Measurements from ENCODE around the gene CYP4V2. TPM values are rescaled to one million over a fixed set of nuclear protein-coding genes. Genes with fewer than 3 reads are reported as not detected.

Gene CYP4V2
- polyA plus RNA-seq (2013, experiment 1 of 2), result 1.4 TPM
- polyA plus RNA-seq (2013, experiment 2 of 2), result 1.8 TPM

DNA sequence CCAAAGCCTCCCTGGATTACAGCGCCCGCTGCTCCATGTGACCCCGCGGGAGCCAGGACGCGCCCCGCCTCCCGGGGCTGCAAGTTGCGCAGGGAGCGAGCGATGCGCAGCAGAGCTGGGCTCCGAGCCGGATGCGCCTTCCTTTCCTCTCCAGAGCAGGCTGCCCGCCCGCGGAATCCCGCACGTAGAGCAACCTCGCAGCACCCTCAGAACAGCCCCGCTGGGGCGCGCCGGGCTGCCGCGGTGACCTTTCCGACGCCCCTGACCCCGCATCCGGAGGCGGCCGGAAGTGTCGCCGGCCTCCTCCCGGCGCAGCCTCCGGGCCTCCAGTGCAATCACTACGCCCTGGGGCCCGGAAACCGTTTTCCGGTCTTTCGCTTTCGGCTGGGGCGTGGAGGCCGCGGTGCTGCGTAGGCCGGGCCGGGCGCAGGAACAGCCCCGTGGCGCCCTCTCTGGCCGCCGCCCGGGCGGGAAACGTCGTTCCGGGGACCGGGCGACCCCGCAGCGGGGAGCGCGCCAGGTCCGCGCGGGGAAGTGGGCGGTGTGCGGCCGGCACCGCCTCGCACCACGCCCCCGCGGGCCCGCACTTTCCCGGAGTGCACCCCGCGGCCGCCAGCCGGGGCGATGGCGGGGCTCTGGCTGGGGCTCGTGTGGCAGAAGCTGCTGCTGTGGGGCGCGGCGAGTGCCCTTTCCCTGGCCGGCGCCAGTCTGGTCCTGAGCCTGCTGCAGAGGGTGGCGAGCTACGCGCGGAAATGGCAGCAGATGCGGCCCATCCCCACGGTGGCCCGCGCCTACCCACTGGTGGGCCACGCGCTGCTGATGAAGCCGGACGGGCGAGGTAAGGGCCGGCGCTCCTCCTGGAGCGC is at the start of gene CYP4V2:
Gene CYP4V2, plus strand, starts transcription at position 368 of the 866 bp plus-strand sequence. Its CDS starts 257 bp downstream, at position 625.
- Histone ChIP-seq H3K27ac (ENCODE audit: low read depth, low read length) (peak within 1 kb of the TSS; percentile 93), H3K27me3 (ENCODE audit: insufficient read depth, low read length) (no peaks in the 10 kb centered on the region), H3K36me3 (ENCODE audit: insufficient read depth, low read length) (no peaks in the 10 kb centered on the region), H3K4me3 (ENCODE audit: low read length) (peak within 1 kb of the TSS; percentile 78), H3K9ac (ENCODE audit: low read depth, low read length) (peak within 1 kb of the TSS; percentile 82), H3K4me1 (ENCODE audit: insufficient read depth, low read length) (peaks cover 22% of the 10 kb centered on the region), H3K9me3 (ENCODE audit: insufficient read depth, low read depth, low read length) (no peaks in the 10 kb centered on the region)
- under 1% methylated on average over 107 of the region's 107 CpGs for WGBS

DNA sequence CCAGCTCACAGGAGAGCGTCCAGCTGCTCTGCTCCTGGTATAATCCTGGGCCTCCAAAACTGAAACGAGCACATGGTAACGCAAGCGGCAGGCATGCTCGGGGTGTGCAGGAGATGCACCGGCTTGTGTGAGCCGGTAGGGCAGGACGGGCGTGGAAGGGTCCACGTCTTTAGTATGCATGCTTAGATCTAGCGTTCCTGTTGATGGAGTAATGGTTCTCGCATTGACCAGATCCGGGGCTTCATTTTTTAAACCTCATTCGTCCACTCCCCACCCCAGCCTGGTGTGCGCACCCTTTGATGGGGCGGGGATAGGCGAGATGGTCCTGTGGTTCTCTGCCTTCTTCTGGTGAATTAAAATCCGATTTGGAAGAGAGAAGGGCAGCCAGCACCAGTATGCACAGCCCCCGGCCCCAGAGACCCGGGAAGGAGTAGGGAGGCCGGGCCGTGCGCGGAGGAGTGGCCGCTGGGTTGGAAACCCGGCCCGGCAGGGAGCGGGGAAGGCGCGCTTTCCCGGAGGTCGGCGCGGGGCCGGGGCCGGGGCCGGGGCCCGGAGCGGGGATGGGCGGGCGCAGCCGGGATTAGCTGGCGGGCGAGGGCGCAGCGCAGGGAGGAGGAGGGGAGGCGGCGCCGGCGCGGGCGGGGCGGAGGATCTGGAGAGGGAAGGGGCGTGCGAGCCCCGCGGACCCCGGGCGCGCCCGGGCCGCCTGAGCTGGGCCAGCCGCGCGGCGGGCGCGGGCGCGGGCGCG is 47.0 kb upstream of the CYP4V2 start:
- 3% methylated on average over 70 of the region's 72 CpGs for WGBS
- H3K27ac ChIP-seq (ENCODE audit: low read depth, low read length), result peak overlapping the region; percentile 7; the same call in 1 of the 2 replicates

DNA sequence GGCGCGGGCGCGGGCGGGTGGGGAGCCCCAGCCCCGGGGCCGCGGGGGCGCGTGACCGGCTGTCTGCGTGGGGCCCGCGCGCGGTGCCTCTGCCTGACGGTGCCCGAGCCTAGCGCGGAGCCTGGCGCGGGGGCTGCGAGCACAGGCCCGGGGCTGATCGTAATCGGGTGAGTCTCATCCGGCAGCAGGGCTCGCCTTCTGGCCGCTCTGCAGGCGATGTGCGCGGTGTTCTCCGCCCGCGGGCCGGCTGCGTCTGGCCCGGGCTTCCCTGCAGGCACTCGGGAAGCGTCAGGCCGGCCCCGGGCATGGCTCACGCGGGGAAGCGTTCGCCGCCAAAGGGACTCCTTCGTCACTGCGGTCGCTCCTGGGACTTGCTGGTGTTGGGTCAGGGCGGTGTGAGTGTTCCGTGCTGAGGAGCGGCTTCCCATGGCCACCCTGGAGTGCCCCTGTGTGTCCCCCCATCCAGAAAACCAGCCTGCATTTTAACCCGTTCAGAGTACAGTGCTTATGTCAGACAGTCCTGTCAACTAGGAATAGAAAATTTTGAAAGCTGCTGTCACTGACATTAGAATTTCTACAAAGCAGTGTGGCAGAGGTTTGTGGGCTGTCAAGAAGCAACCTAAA is 46.3 kb upstream of the CYP4V2 start:
- Histone ChIP-seq H3K4me1 (ENCODE audit: insufficient read depth, low read length) (peaks cover 18% of the 10 kb centered on the region; the same call in 1 of the 2 replicates), H3K4me3 (ENCODE audit: low read length) (peak overlapping the region; percentile 71), H3K9me3 (ENCODE audit: insufficient read depth, low read depth, low read length) (no peaks in the 10 kb centered on the region), H3K27ac (ENCODE audit: low read depth, low read length) (no peak overlapping the region), H3K9ac (ENCODE audit: low read depth, low read length) (peak overlapping the region; percentile 61), H3K27me3 (ENCODE audit: insufficient read depth, low read length) (peaks cover 34% of the 10 kb centered on the region), H3K36me3 (ENCODE audit: insufficient read depth, low read length) (no peaks in the 10 kb centered on the region)
- WGBS, result 1% methylated on average over 54 of the region's 54 CpGs

More for the DNA sequence above, 47.0 kb upstream of the CYP4V2 start:
- no peaks in the 10 kb centered on the region for H3K36me3 ChIP-seq (ENCODE audit: insufficient read depth, low read length)
- peak overlapping the region; percentile 48; the same call in 1 of the 2 replicates for H3K9ac ChIP-seq (ENCODE audit: low read depth, low read length)
- peaks cover 18% of the 10 kb centered on the region; the same call in 1 of the 2 replicates for H3K4me1 ChIP-seq (ENCODE audit: insufficient read depth, low read length)
- H3K9me3 ChIP-seq (ENCODE audit: insufficient read depth, low read depth, low read length), result no peaks in the 10 kb centered on the region
- H3K27me3 ChIP-seq (ENCODE audit: insufficient read depth, low read length), result peaks cover 34% of the 10 kb centered on the region
- H3K4me3 ChIP-seq (ENCODE audit: low read length), result peak overlapping the region; percentile 71

DNA sequence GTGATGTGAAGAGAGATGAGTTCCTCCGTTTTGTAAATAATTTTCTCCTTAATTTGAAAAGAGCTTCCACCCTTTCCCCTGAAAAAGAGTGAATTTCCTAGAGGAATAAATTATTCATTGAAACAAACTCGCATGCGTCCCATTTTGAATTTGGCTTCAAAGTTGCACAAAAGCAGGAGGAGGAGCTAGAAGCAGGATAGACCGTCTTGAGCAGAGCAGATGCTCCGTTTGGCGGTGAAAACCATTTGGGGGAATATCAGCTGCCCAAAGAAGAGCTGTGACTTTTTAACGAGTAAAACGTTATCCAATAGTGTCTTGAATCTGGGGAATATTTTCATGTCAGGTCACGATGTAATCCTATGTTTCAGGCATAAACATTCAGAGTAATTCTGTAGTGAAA is 44.9 kb upstream of the CYP4V2 start:
- H3K27me3 ChIP-seq (ENCODE audit: insufficient read depth, low read length), result peaks cover 34% of the 10 kb centered on the region
- peaks cover 18% of the 10 kb centered on the region; the same call in 1 of the 2 replicates for H3K4me1 ChIP-seq (ENCODE audit: insufficient read depth, low read length)
- H3K4me3 ChIP-seq (ENCODE audit: low read length), result no peak overlapping the region
- H3K27ac ChIP-seq (ENCODE audit: low read depth, low read length), result no peak overlapping the region
- no peak overlapping the region for H3K9ac ChIP-seq (ENCODE audit: low read depth, low read length)
- WGBS, result 69% methylated on average over 8 of the region's 9 CpGs
- no peaks in the 10 kb centered on the region for H3K9me3 ChIP-seq (ENCODE audit: insufficient read depth, low read depth, low read length)
- H3K36me3 ChIP-seq (ENCODE audit: insufficient read depth, low read length), result no peaks in the 10 kb centered on the region

DNA sequence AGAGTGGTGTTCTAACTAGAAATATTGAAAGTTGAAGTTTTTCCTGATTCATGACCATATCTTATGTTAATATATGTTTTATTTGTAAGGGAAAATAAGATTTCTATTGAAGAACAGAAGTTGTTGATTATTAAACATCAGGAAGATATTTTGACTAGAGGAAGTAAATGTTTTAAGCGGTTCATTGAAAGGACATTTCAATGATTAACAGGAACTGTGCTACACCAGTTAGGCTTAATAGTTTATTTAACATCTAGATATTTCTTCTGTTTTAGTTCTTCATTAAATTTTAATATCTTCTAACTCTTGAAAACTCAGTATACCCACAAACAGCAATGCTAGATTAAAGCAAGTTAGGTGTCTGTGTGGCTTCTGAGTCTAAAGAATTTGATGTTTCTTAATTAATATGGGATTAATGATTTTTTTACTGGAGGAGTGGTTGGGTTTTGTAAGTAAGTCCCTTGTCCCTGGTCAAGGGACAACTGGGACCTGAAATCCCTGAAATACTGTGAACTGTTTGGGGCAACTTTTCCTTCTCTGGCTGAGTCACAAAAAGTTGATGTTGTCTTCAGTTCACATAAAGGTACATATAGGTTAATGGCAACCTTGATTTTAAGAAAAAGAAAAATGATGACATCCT is 42.9 kb upstream of the CYP4V2 start:
- Histone ChIP-seq H3K27ac (ENCODE audit: low read depth, low read length) (no peak overlapping the region), H3K9ac (ENCODE audit: low read depth, low read length) (no peak overlapping the region), H3K27me3 (ENCODE audit: insufficient read depth, low read length) (peaks cover 34% of the 10 kb centered on the region), H3K9me3 (ENCODE audit: insufficient read depth, low read depth, low read length) (no peaks in the 10 kb centered on the region), H3K36me3 (ENCODE audit: insufficient read depth, low read length) (no peaks in the 10 kb centered on the region), H3K4me1 (ENCODE audit: insufficient read depth, low read length) (peaks cover 18% of the 10 kb centered on the region; the same call in 1 of the 2 replicates), H3K4me3 (ENCODE audit: low read length) (no peak overlapping the region)
- 92% methylated on average over 1 of the region's 1 CpG for WGBS

DNA sequence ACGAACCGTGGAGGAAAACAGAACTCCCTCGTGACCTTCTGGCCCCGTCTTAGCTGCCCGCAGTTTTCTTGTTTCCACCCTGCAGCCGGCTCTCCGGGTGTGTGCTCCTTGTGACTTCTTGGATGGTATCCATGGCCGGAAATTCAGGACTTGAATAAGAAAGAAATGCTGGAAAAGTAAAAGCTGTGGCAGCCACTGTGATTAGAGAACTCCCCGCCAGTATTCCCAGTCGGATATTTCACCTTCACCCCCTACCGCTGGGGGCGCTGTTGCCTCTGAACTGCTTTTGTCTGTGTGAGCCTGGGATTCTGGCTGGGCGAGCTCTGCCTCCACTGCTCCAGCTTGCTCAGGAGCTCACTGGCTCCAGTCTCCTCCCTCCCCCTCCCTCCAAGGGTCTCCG is 41.5 kb upstream of the CYP4V2 start:
- WGBS, result 61% methylated on average over 14 of the region's 14 CpGs
- H3K27ac ChIP-seq (ENCODE audit: low read depth, low read length), result no peak overlapping the region
- H3K36me3 ChIP-seq (ENCODE audit: insufficient read depth, low read length), result no peaks in the 10 kb centered on the region
- H3K9ac ChIP-seq (ENCODE audit: low read depth, low read length), result no peak overlapping the region
- H3K27me3 ChIP-seq (ENCODE audit: insufficient read depth, low read length), result peaks cover 25% of the 10 kb centered on the region
- peaks cover 18% of the 10 kb centered on the region; the same call in 1 of the 2 replicates for H3K4me1 ChIP-seq (ENCODE audit: insufficient read depth, low read length)
- no peaks in the 10 kb centered on the region for H3K9me3 ChIP-seq (ENCODE audit: insufficient read depth, low read depth, low read length)
- H3K4me3 ChIP-seq (ENCODE audit: low read length), result peak overlapping the region; percentile 24; the same call in 1 of the 2 replicates

DNA sequence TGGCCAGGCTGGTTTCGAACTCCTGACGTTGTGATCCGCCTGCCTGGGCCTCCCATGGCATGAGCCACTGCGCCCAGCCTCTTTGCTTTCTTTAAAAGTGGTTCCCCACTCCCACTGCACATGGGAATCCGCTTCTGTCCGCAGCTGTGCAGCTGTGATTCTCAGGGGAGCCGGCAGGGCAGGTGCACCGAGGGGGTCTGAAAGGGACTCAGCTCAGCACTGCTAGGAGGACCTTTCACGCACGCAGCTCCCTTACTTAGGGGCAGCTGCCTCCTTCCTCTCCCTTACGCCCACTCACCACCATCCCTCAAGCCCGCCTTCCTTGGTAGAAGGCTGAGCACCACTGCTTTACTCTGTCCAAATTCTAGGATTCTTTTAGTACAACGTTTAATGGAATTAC is 40.4 kb upstream of the CYP4V2 start:
- H3K9me3 ChIP-seq (ENCODE audit: insufficient read depth, low read depth, low read length), result no peaks in the 10 kb centered on the region
- WGBS, result 95% methylated on average over 13 of the region's 13 CpGs
- H3K27ac ChIP-seq (ENCODE audit: low read depth, low read length), result no peak overlapping the region
- no peak overlapping the region for H3K9ac ChIP-seq (ENCODE audit: low read depth, low read length)
- H3K27me3 ChIP-seq (ENCODE audit: insufficient read depth, low read length), result peaks cover 15% of the 10 kb centered on the region
- H3K36me3 ChIP-seq (ENCODE audit: insufficient read depth, low read length), result no peaks in the 10 kb centered on the region
- H3K4me3 ChIP-seq (ENCODE audit: low read length), result no peak overlapping the region
- peaks cover 10% of the 10 kb centered on the region; the same call in 1 of the 2 replicates for H3K4me1 ChIP-seq (ENCODE audit: insufficient read depth, low read length)

DNA sequence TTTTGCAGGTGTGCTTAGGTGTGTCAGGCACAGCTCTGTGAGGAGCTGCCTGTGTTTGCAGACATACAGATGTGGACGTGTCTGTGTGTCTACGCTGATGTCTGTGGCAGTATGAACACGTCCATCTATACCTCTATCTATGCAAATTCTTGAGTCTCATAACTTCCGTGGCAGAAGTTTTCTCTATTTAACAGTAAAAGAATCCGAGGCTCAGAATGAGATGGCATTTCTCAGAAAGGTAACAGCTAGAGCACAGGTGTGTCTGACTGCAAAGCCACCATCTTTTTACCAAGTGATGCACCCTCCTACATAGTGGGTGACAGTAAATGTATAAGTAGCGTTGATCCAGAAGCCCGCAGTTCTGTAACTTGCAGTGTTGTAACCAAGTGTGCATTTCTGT is 39.9 kb upstream of the CYP4V2 start:
- Histone ChIP-seq H3K4me1 (ENCODE audit: insufficient read depth, low read length) (0 out of 2 replicates have a peak, but pooled peaks cover 4% of the 10 kb centered on the region), H3K9ac (ENCODE audit: low read depth, low read length) (no peak overlapping the region), H3K4me3 (ENCODE audit: low read length) (no peak overlapping the region), H3K27ac (ENCODE audit: low read depth, low read length) (no peak overlapping the region), H3K9me3 (ENCODE audit: insufficient read depth, low read depth, low read length) (no peaks in the 10 kb centered on the region), H3K27me3 (ENCODE audit: insufficient read depth, low read length) (peaks cover 9% of the 10 kb centered on the region; the same call in 1 of the 2 replicates), H3K36me3 (ENCODE audit: insufficient read depth, low read length) (no peaks in the 10 kb centered on the region)
- 95% methylated on average over 7 of the region's 7 CpGs for WGBS

DNA sequence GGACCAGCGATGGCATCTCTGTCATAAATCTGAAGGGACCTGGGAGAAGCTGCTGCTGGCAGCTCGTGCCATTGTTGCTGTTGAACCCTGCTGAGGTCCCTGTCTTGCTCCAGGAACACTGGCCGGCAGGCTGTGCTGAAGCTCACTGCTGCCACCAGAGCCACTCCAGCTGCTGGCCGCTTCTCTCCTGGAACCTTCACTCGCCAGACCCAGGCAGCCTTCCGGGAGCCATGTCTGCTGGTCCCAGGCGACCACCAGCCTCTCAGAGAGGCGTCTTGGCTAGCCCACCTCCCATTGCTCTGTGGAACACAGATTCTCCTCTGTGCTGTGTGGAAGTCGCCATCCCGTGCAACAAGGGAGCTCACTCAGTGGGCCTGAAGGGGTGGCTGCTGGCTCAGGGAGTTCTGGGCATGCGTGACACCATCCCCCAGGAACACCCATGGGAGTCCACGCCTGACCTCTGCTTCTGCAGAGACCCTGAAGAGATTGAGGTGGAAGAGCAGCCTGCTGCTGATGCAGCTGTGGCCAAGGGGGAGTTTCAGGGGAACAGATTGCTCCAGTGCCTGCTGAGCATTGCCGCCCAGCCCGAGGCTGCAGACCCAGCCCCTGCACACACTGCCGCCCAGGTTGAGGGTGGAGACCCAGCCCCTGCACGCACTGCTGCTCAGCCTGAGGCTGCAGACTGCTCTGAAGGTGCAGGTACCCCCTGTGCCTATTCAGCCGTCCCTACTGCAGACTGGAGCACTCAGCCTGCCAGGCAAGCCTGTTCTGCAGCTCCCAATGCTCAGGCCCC is 33.1 kb upstream of the CYP4V2 start:
- no peaks in the 10 kb centered on the region for H3K36me3 ChIP-seq (ENCODE audit: insufficient read depth, low read length)
- no peaks in the 10 kb centered on the region for H3K27me3 ChIP-seq (ENCODE audit: insufficient read depth, low read length)
- no peaks in the 10 kb centered on the region for H3K4me1 ChIP-seq (ENCODE audit: insufficient read depth, low read length)
- no peak overlapping the region for H3K27ac ChIP-seq (ENCODE audit: low read depth, low read length)
- H3K9ac ChIP-seq (ENCODE audit: low read depth, low read length), result no peak overlapping the region
- no peaks in the 10 kb centered on the region for H3K9me3 ChIP-seq (ENCODE audit: insufficient read depth, low read depth, low read length)
- 87% methylated on average over 17 of the region's 17 CpGs for WGBS
- H3K4me3 ChIP-seq (ENCODE audit: low read length), result no peak overlapping the region

DNA sequence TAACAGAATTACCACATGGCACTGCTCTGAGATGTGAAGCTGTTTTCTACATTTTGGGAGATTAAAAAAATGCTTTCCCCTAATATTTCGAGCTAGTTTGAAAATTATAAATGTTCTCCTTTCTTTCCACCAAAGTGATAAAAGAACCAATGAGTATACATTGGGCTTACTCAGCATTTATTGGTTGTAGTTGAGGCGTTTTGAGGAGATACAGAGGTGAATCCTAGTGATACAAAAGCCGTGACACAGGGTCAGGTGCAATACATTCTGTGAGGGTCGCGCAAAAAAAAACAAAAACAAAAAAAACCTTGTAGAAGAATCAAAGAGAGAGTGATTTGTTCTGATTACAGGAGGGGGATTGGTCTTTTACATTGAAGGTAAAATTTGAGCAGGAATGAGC is 32.4 kb upstream of the CYP4V2 start:
- no peaks in the 10 kb centered on the region for H3K9me3 ChIP-seq (ENCODE audit: insufficient read depth, low read depth, low read length)
- H3K4me3 ChIP-seq (ENCODE audit: low read length), result no peak overlapping the region
- H3K9ac ChIP-seq (ENCODE audit: low read depth, low read length), result no peak overlapping the region
- H3K4me1 ChIP-seq (ENCODE audit: insufficient read depth, low read length), result peaks cover 2% of the 10 kb centered on the region; the same call in 1 of the 2 replicates
- H3K27me3 ChIP-seq (ENCODE audit: insufficient read depth, low read length), result no peaks in the 10 kb centered on the region
- no peak overlapping the region for H3K27ac ChIP-seq (ENCODE audit: low read depth, low read length)
- no peaks in the 10 kb centered on the region for H3K36me3 ChIP-seq (ENCODE audit: insufficient read depth, low read length)
- WGBS, result 91% methylated on average over 4 of the region's 5 CpGs

All from HUES64 (cell line).